NCI-H2171 treated with DMSO at 0.1 percent for 48 hours (cell line): Measurements from ENCODE around the gene APCDD1.
A peak's percentile ranks its signal among the peaks of the same experiment; 100 is the strongest.
"Not testable (repeated sequence)": the region's sequence is repeated elsewhere in the genome, so short reads cannot be mapped to it uniquely, and the experiment has no call there.

Experiments
- DNase-seq: peaks from one replicate; lab custom pipeline; 2025; lab: John Stamatoyannopoulos, UW

Gene APCDD1

DNA sequence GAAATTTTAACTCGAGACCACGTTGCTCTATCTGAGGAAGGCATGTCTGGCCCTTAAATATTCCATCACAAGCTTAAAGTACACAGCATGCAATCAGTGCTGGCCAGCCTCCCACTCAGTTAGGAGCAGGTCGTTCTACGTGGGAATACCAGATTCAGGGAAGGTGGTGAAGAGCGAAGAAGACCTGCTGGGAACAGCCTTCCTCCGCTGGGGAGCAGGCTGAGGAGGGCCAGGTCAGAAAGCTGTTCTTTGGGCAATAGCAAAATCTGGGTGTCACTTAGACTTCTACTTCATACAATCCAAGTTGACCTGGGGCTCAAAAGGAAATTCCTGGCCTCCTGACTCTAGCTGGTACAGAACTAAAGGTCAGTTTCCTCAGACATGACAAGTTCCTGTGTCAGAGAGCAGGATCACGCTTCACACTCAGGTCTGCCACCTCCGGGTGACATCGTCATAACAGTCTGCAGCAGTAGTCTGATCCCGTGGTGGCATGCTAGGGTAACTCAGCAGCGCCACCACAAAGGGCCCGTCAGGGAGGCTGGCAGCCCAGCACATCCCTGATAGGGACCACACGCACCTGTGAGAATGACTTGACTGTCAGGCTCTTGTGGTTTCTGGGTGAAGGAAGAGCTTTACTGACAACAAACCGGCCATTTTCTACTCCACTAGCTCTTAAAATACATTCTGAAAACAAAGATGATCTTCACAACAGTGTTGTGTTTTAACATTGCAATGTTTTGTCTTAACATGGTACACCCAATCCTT, 36.1 kb downstream of the APCDD1 start:
- DNase-seq = no peak

DNA sequence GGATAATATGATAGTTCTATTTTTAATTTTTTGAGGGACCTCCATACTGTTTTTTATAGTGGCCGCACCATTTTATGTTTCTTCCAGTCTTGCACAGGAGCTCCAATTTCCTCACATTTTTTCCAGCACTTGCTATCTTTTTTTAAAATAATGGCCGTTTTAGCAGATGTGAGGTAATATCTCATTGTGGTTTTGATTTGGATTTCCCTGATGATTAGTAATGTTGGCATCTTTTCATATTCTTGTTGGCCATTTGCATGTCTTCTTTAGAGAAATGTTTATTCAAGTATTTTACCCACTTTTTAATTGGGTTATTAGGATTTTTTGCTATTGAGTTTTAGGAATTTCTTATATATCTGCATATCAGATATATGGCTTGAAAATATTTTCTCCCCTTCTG, 41.5 kb downstream of the APCDD1 start:
- no peak for DNase-seq

DNA sequence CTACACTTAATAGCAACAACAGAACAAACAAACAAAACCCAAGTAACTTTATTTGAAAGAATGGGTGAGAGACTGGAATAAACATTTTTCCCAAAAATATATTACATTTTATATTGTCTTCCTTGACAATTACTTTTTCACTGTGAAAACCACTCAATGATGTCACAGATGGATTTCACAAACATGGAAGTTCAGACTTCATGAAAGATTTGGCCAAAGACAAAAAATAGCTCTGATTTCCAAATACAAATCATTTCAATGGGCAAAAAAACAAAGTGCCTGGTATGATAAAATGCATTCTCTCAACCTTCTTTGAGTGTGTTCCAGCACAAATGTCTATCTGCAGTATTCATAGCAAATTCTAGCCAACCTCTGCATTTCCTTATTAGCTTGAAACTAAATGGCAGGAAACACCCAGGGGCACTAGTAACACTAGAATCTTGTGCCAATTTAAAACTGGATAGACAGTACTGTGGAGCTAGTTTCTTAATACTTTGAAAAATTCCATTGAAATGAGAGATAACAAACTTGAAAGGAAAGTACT, 42.8 kb downstream of the APCDD1 start:
- DNase-seq = no peak

DNA sequence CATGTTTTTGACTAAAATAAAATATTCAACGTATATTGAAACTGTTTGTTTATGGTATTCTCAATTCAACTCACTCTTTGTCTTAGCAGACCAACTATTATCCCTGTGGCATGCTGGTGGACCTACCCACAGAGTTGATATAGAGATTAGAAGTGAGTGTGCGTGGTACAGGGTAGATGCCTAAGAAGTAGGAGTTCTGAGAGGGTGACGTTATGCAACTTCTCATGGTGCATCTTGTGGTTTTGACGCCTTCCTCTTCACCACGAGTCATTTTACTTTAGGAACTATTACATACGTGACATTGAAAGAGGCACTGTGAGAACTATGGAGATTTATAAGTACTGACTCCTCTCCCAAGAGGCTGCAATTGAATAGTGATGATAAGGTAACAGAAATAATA, 44.8 kb downstream of the APCDD1 start:
- DNase-seq = no peak

DNA sequence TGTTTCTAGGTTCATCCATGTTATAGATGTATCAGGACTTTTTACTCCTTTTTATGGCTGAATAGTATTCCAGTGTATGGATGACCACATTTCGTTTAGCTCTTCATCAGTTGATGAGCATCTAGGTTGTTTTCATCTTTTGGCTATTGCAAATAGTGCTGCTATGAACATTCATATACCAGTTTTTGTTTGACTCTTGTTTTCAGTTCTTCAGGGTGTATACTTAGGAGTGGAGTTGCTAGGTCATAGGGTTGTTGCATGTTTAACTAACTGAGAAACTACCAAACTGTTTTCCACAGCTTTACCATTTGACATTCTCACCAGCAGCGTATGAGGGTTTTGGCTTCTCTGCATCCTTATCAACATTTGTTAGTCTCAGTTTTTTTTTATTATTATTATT, 45.6 kb downstream of the APCDD1 start:
- DNase-seq = no peak

DNA sequence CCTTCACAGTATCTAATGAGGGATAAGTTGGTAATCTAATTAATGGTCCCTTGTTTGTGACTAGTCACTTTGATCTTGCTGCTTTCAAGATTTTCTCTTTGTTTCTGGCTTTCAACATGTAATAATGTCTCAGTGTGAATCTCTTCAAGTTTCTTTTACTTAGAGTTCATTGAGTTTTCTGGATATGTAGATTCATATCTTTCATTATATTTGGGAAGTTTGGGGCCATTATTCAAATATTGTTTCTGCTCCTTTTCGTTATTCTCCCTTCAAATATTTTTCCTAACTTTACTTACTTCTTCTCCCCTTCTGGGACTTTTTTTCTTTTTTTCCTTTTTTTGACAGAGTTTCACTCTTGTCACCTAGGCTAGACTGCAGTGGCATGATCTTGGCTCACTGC, 50.3 kb downstream of the APCDD1 start:
- no peak for DNase-seq

DNA sequence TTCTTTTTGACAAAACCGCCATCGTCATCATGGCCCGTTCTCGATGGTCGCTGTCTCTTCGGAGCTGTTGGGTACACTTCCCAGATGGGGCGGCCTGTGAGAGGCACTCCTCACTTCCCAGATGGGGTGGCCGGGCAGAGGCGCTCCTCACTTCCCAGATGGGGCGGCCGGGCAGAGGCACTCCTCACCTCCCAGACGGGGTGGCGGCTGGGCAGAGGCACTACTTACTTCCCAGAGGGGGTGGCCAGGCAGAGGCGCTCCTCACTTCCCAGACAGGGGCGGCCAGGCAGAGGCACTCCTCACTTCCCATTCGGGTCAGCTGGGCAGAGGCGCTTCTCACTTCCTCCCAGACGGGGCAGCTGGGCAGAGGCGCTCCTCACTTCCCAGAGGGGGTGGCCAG, 51.5 kb downstream of the APCDD1 start:
- not testable (repeated sequence) for DNase-seq

DNA sequence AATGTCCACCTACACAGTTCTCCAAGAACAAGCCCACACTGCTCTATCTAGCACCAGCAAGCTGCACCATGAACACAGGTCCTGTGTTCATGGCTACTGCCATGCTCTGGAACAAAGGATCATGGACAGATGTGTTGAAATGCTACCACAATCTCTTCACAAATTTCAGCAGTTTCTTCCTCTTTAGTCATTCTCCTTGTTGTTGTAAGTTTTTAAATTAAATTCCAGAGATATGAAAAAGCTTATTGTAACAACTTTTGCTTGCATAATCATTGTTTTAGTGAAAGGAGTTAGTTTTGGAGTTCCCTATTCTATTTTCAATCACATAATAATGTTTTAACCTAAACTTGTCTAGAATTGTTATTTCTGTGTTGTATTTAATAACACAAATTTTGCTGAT, 54.2 kb downstream of the APCDD1 start:
- no peak for DNase-seq

DNA sequence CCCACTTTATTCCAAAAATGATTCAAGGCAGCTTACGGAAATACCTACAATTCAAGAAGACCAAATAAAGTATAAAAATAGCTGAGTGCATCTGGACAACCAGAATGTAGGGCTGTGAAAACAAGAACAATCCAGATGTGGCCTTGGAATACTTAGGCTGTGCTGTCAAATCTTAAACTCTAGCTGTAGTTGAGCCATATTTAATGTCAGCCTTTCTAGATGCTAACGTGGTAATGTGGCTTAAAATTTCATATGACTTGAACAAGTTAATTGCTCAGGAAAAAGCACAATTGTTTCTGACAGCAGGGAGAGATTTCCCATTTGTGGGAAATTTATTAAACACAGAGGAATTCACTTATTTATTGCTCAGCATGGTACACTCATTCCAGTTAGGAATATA, 56.8 kb downstream of the APCDD1 start:
- no peak for DNase-seq

DNA sequence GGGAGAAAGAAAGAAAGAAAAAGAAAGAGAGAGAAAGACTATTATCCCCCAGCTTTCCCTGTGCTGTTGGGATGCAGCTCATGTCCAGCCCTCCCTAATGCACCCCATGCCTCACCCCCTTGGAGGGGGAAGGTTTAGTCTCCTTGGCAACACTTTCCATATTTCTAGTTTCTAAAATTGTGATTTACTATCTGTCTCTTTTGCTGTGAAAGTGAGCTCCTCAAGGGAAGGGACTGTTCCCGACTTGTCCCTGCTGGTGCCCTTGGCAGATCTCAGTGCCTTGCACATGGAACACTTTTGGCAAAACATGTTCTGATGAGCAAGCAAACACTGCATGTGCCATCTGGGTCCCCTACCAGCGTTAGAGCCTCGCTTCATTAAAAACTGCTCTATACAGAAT, 59.6 kb downstream of the APCDD1 start:
- DNase-seq = peak; percentile 45

DNA sequence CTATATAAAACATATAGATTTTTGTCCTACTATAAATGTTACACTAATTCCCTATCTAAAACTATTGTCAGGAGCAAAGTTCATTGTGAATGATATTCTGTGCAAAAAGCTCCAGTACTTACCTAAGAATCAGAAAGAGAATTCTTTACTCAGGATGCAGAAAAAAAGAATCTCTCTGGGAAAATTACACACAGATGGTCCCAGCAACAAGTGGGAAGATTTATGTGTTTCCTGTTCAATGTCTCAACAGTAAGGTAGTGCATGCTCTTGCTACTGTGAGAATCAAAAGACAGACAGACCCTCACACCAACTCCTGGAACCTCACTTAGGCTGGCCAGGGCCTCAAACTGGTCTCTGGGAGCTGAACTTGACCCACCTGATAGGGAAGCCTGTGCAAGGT, 60.2 kb downstream of the APCDD1 start:
- DNase-seq = peak; percentile 56

DNA sequence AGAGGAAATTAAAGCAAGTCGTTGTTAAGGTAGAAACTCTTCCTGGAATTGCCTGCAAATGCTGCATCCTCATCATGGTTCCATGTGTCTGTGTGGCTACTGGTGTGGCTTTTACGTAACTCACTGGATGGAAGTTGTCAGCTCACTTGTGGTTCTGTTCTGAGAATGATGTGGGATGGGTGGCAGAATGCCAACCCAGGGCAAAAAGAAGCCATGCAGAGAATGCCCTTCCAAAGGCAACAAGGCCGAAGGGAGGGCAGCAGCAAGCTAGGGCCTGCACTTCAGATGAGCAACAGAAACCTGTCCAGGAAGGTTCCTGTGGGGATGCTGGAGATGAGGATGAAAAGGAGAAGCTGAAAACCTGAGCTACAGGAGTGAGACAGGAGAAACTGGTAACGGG, 61.0 kb downstream of the APCDD1 start:
- DNase-seq = no peak

DNA sequence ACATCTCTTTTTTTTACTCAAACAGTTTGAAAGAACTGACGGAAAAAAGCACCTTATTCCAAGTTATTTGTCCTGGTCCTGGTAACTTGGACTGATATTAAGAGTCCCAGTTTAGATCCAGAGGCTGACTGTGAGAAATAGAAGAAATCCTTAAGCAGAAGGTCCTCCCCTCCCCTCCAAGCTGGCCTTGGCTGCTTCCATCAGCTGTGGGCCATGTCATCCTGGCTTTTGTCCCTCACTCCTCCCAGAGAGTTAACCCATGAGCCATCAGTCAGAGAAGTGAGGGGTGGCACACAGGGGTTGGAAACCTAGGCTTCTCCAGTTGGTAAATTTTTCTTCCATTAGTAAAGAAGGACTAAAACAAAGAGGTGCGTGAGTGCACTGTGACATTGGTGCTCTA, 61.6 kb downstream of the APCDD1 start:
- DNase-seq = no peak

DNA sequence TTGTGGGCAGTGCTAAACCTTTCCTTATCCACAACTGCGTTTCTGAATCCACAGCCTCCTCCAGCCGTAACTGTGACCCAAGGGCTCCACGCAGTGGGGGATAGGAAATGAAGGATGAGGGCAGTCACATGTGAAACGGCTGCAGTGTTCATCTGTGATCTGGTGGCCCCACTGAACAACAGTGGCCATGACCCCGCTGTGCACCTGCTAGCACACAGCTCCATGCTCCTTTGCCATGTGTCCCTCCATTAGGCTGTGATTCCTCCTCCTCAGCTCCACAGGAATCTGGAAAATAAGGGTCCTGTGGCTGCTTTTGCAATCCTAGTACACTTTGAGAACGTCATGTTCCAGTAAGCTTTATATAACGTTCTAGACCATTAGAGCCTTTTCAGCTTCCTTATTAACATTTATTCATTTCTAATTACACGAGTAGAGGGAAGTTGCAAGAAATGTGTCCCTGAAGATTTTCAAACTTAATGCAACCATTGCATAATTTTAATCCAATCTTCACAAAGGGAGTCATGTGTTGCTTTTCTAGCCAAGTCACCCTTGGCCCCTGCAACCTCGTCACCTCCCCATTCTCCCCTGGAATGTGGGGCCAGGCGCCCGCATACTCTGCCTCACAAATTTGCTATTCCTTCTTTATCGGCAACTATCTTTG, 64.3 kb downstream of the APCDD1 start:
- no peak for DNase-seq

DNA sequence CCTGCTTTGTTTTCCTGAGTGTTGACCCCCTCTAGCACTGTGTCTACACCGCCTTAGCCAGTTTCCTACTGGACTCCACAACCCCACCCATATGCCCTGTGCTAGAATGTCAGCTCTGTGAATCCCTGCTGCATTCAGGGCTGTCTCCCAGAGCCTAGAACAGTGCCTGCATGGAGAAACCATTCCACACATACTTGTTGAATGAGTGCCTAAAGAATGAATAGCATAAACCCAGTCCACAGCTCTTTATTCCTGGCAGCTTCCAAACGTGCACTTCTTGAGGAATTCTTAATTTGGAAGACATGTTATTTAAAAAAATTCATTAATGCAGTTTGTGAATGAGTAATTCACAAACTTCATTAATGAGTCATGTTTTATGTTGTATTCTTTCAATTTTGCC, 64.9 kb downstream of the APCDD1 start:
- DNase-seq = no peak

DNA sequence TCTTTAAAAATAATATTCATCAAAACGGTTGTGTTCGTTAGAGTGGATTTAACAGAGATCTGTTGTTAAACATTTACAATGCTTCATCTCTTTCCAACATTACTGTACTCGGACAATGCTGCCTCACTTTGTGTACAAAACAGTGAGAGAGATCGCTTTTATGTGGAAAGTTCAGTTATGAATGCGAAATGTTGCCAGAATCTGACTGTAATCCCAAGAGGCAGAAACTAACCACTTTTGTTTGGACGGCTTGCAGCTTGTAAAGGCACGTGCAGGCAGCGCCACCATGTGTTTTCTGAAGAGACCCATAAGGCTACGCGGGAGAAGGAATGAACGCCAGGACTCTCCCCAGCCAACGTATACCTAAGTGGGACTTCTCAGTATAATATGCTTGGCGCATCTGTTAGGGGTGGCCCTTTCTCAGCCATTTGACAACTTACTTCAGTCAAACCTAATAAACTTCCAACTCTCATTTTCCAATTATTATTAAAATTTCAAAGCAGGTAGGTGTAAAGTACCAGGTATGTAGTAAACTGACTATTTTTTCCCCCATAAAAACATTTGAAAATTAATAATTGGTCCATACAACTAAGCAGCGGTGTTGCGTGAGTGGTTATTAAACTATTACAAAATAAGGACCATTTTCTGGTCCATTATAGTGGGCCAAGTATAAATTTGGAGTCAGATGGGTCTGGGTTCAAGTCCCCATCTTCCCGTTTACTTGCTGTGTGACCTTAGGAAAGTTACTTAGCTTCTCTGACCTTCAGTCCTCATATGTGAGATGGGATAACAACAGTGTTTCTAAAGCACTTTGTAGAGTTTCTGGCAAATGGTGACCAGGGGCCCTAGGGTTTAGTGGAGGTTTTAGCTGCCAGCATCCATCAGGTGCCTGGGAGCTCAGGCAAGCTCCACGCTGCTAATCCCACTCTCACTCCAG, 65.8 kb downstream of the APCDD1 start:
- peak; percentile 86 for DNase-seq

DNA sequence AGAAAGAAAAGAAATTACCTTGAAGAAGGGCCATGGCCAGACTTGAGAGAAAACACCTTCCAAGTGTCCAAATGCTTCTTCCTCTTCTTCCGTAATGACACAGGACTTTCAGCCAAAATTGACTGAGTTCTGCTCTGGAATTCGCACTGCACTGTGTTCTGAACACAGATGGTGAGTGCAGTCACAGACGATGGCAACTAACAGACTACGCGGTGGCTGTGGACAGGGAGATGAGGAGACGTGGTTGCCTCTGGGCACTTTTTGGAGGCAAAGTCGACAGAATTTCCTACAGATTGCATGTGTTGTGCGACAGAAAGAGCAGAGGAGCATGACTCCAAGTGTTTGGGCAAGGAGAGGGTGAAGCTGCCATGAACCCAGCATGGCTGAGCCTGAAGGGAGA, 67.1 kb downstream of the APCDD1 start:
- no peak for DNase-seq

DNA sequence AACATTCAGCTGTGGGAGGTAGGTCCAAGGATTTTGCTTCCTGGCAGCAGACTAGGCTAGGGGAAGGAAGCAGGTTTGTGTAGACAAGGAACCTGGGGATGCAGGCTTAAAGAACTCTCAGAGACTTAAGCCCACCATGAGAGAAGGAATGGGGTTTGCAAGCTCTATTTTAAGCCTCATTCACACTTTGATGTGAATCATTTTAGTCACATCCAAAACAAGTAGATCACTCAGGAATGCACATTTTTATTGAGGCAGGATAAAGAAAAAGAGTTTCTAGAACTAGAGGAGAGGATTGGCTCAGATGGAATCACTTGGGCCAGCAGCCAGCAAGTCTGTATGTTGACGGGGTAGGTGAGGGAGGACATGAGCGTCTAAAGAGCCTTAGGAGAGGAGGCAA, 68.1 kb downstream of the APCDD1 start:
- DNase-seq = no peak

DNA sequence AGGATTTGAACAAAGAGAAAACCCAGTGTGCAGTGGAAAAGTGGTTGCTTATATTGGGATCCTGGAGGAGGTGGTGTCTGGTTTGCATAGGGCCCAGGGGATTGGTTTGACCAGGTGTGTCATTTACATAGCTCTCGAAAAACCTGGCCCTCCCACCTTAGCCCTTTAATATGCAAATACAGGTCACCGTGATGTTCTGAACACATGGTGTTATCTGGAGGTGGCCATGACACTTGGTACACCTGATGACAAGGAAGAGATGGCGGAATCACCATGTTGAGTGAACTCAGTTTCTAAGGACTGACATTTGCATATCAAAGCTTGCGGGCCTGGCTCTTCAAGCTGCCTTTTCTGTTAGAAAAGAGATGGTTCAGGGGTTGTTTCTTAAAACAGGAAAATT, 69.1 kb downstream of the APCDD1 start:
- no peak for DNase-seq

DNA sequence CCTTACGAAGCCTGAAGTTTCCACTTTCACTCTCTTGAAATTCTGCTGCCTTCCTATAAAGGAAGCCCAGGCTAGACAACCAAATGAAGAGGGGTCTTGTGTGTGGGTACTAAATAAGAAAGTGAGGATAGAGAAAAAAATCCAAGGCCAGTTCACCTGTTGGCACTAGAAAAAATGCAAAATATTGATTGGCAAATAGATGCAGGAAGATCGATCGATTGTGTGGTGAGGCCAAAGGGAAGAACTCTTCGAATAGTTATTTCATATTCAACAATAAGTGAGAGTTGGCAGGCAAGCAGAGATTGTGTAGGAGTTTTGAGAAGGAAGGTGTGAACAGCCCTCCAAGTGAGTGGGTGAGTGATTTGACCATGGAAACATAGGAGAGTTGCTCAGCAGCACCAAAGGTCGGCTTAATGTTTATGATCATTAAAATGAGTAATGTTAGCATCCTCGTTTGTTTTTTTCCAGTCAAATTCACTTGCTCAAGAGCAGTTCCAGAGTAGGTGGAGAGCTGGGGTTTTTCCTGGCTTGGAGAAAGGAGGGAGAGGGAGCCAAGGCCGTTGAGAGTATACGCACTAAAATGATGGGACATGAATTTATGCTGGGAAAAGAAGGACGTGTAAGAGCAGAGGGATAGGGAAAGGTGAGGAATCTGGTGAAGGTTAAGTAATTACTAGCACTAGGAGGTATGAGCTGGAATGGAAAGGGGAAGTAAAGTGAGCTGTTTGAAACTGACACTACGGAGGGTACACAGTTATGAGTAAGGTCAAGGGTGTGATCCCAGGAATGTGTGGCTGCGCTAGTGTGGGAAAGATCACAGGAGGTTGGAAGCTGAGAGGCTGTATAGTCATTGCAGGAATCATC, 70.3 kb downstream of the APCDD1 start:
- DNase-seq = no peak

DNA sequence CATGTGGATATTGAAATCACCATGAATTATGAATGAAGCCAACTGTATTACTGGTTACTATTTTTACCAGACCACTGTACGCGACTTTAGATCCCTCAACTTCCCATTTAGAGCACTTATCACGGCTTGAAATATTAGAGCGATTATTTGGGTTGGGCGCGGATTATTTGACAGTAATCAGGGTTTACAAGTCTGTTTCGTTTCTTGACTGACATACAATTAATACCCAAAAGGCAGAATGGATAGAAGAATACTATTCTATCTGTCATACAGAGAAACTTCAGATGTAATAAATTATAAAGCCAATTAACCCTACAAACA, 70.9 kb downstream of the APCDD1 start:
- DNase-seq = no peak
